ENCODE data around the gene XPO6. TPM values are rescaled to one million over a fixed set of nuclear protein-coding genes. Genes with fewer than 3 reads are reported as not detected.

The XPO6 gene
- total RNA-seq, 1 experiment from 2014 or later: 124 TPM

- peaks cover 82% of the 10 kb centered on the region for H3K27me3 Mint-ChIP-seq (ENCODE audit: low read depth)
- H2BK20ac ChIP-seq (ENCODE audit: low read depth, low read length, poor library complexity, severe bottlenecking): no peak overlapping the region
- peak overlapping the region; percentile 31 for H3K4me2 ChIP-seq (ENCODE audit: insufficient read depth, insufficient read length, low read length)
- no peaks in the 10 kb centered on the region for H3K9me3 Mint-ChIP-seq
- DNase-seq: no peak
- no peak overlapping the region for H2BK12ac ChIP-seq (ENCODE audit: insufficient read length, low read depth, low read length)
- H3K18ac ChIP-seq (ENCODE audit: insufficient read length, low read depth, low read length): no peak overlapping the region
- H3K27me3 ChIP-seq (ENCODE audit: insufficient read depth, low read length): peaks cover 18% of the 10 kb centered on the region; the same call in 1 of the 2 replicates
- H3K27ac Mint-ChIP-seq: no peak overlapping the region
- H4K8ac ChIP-seq (replicated peaks; ENCODE audit: insufficient read length, low read depth, low read length): no peak overlapping the region
- no peak overlapping the region for H2BK5ac ChIP-seq (ENCODE audit: insufficient read length, low read length)
- H3K9ac ChIP-seq (ENCODE audit: extremely low read depth, insufficient read length, low read length): no peak overlapping the region
- peak overlapping the region; percentile 56 to 74 for H3K4me3 Mint-ChIP-seq
- H3K27ac ChIP-seq (ENCODE audit: insufficient read length, low read depth, low read length): no peak overlapping the region
- H3K4me1 Mint-ChIP-seq: peaks cover 0 to 5% of the 10 kb centered on the region in 2 experiments; a peak in 2 of 4 replicates
- no peak overlapping the region for H2AK5ac ChIP-seq (ENCODE audit: insufficient read length, low read length)
- H3K79me1 ChIP-seq (ENCODE audit: insufficient read depth, low read depth, low read length, poor library complexity, severe bottlenecking): no peaks in the 10 kb centered on the region
- peaks cover 5% of the 10 kb centered on the region for H3K23me2 ChIP-seq (ENCODE audit: insufficient read length, low read depth, low read length, poor library complexity, severe bottlenecking)
- no peaks in the 10 kb centered on the region for H3K36me3 Mint-ChIP-seq (ENCODE audit: insufficient read depth in 1 of 3, low read depth in 3 of 3)
- TF ChIP-seq, protein P1, sequence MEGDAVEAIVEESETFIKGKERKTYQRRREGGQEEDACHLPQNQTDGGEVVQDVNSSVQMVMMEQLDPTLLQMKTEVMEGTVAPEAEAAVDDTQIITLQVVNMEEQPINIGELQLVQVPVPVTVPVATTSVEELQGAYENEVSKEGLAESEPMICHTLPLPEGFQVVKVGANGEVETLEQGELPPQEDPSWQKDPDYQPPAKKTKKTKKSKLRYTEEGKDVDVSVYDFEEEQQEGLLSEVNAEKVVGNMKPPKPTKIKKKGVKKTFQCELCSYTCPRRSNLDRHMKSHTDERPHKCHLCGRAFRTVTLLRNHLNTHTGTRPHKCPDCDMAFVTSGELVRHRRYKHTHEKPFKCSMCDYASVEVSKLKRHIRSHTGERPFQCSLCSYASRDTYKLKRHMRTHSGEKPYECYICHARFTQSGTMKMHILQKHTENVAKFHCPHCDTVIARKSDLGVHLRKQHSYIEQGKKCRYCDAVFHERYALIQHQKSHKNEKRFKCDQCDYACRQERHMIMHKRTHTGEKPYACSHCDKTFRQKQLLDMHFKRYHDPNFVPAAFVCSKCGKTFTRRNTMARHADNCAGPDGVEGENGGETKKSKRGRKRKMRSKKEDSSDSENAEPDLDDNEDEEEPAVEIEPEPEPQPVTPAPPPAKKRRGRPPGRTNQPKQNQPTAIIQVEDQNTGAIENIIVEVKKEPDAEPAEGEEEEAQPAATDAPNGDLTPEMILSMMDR (conservative IDR thresholded peaks at IDR 0.05): no peak
- H3K23ac ChIP-seq (ENCODE audit: insufficient read length, low read depth, low read length): no peak overlapping the region
- H3K4ac ChIP-seq (ENCODE audit: low read depth, low read length): no peak overlapping the region
- H3T11ph ChIP-seq (ENCODE audit: low read length): no peak overlapping the region
- H3K56ac ChIP-seq (ENCODE audit: insufficient read length, low read depth, low read length): no peak overlapping the region
- H2BK15ac ChIP-seq (ENCODE audit: low read depth, low read length): no peak overlapping the region
- no peak overlapping the region for H2BK120ac ChIP-seq (ENCODE audit: low read depth, low read length, poor library complexity, severe bottlenecking)
- H4K91ac ChIP-seq (ENCODE audit: insufficient read length, low read depth, low read length): no peak overlapping the region
- WGBS (ENCODE audit: extremely low coverage, insufficient read length, low lambda C conversion rate): no CpG with 5 or more reads among the region's 39 CpGs
- no peak overlapping the region for H3K14ac ChIP-seq (ENCODE audit: insufficient read depth, low read length)
- H2AFZ ChIP-seq (ENCODE audit: low read length): no peak overlapping the region
- H3K9me3 ChIP-seq (ENCODE audit: control insufficient read depth, low read depth, low read length): no peaks in the 10 kb centered on the region
- no peak overlapping the region for H4K5ac ChIP-seq (ENCODE audit: insufficient read length, low read depth, low read length)
- H3K4me1 ChIP-seq (ENCODE audit: insufficient read depth, low read length): no peaks in the 10 kb centered on the region
- H4K20me1 ChIP-seq (ENCODE audit: control insufficient read depth, insufficient read depth, insufficient read length): no peaks in the 10 kb centered on the region
- H3K79me2 ChIP-seq (ENCODE audit: insufficient read depth, low read length): no peaks in the 10 kb centered on the region
Observed at GRCh38 chr16:28062261-28062846, 149.4 kb downstream of the XPO6 start.

Measured in H9 (cell line).